Neural cell (in vitro differentiated cells): ENCODE measurements around the gene REG1B. TPM values are rescaled to one million over a fixed set of nuclear protein-coding genes. Genes with fewer than 3 reads are reported as not detected.

Experiments
- H2AFZ ChIP-seq: fragments of 200-600, 300-800 bp; sonication (generic), shearing (Covaris generic); 2 replicates; pipeline ENCODE4 v1.6.0; 2014; ENCODE audit warnings: low read depth, mild to moderate bottlenecking, antibody characterized with exemption, low read length, moderate library complexity
- H3F3A ChIP-seq: fragments of 200-600 bp; shearing (Covaris generic); 2 replicates; pipeline ENCODE4 v1.6.1; 2016; ENCODE audit warnings: mild to moderate bottlenecking, moderate library complexity, mixed read lengths, antibody characterized with exemption, low read length; ENCODE audit not compliant: insufficient read depth, poor library complexity, severe bottlenecking
- H3K27ac ChIP-seq: fragments of 200-600, 300-800 bp; sonication (generic), shearing (Covaris generic); 2 replicates; pipeline ENCODE4 v1.5.1; 2014; ENCODE audit warnings: mild to moderate bottlenecking, low read length, moderate library complexity
- H3K27me3 ChIP-seq: fragments of 300-800, 200-600 bp; sonication (generic), shearing (Covaris generic); 2 replicates; pipeline ENCODE4 v1.6.0; 2014; ENCODE audit warnings: mild to moderate bottlenecking, low read depth, low read length, moderate library complexity; ENCODE audit not compliant: insufficient read depth
- H3K36me3 ChIP-seq: fragments of 300-800, 200-600 bp; sonication (generic), shearing (Covaris generic); 2 replicates; pipeline ENCODE4 v1.5.1; 2014; ENCODE audit warnings: mild to moderate bottlenecking, antibody characterized with exemption, low read length, moderate library complexity; ENCODE audit not compliant: insufficient read depth
- H3K4me2 ChIP-seq: fragments of 300-800, 200-600 bp; sonication (generic), shearing (Covaris generic); 2 replicates; pipeline ENCODE4 v1.6.0; 2014; ENCODE audit warnings: mild to moderate bottlenecking, low read length
- H3K4me3 ChIP-seq: fragments of 300-800, 200-600 bp; sonication (generic), shearing (Covaris generic); 2 replicates; pipeline ENCODE4 v1.5.1; 2014; ENCODE audit warnings: mild to moderate bottlenecking, low read length, moderate library complexity
- H3K79me2 ChIP-seq: fragments of 200-600 bp; shearing (Covaris generic); replicated peaks from 2 replicates; pipeline ENCODE4 v1.6.0; 2014; ENCODE audit warnings: mild to moderate bottlenecking, low read length, moderate library complexity; ENCODE audit not compliant: insufficient read depth
- H3K9ac ChIP-seq: fragments of 300-800, 200-600 bp; sonication (generic), shearing (Covaris generic); 2 replicates; pipeline ENCODE4 v1.6.1; 2016; ENCODE audit warnings: mild to moderate bottlenecking, low read length, mixed read lengths
- H3K9me2 ChIP-seq: fragments of 200-600 bp; shearing (Covaris generic); 2 replicates; pipeline ENCODE4 v1.6.1; 2016; ENCODE audit warnings: mild to moderate bottlenecking, low read length, mixed read lengths; ENCODE audit not compliant: insufficient read depth
- H3K9me3 ChIP-seq: fragments of 200-600, 300-800 bp; sonication (generic), shearing (Covaris generic); 2 replicates; pipeline ENCODE4 v1.6.1; 2016; ENCODE audit warnings: mild to moderate bottlenecking, mixed run types, low read length, moderate library complexity, mixed read lengths
- H4K20me1 ChIP-seq: fragments of 200-600 bp; shearing (Covaris generic); 2 replicates; pipeline ENCODE4 v1.6.1; 2016; ENCODE audit warnings: mild to moderate bottlenecking, mixed run types; ENCODE audit not compliant: insufficient read depth
- CTCF ChIP-seq: fragments of 450-650 bp; IDR thresholded peaks from 2 replicates; pipeline ENCODE4 v1.5.1; 2014; ENCODE audit warnings: antibody characterized with exemption, mild to moderate bottlenecking, moderate library complexity; ENCODE audit not compliant: poor library complexity, severe bottlenecking
- EP300 ChIP-seq: fragments of 450-650 bp; conservative IDR thresholded peaks from 2 replicates; pipeline ENCODE4 v1.6.1; 2014; ENCODE audit warnings: antibody characterized with exemption, mild to moderate bottlenecking, moderate library complexity; ENCODE audit not compliant: poor library complexity, severe bottlenecking
- EZH2 ChIP-seq: fragments of 200-600, 300-800 bp; shearing (Covaris generic), sonication (generic); IDR thresholded peaks from 2 replicates; pipeline ENCODE4 v1.6.1; 2014; ENCODE audit warnings: antibody characterized with exemption, low read length, borderline replicate concordance, mild to moderate bottlenecking; ENCODE audit not compliant: insufficient read depth, poor library complexity, severe bottlenecking
- MXI1 ChIP-seq: fragments of 450-650 bp; conservative IDR thresholded peaks from 2 replicates; pipeline ENCODE4 v1.6.1; 2014; ENCODE audit warnings: antibody characterized with exemption, mild to moderate bottlenecking; ENCODE audit not compliant: poor library complexity, severe bottlenecking
- POLR2AphosphoS5 ChIP-seq: IDR thresholded peaks from 2 replicates; pipeline ENCODE4 v1.6.1; 2012
- RAD21 ChIP-seq: fragments of 450-650 bp; conservative IDR thresholded peaks from 2 replicates; pipeline ENCODE4 v1.6.1; 2014; ENCODE audit warnings: antibody characterized with exemption, mild to moderate bottlenecking, moderate library complexity
- REST ChIP-seq: IDR thresholded peaks from 2 replicates; pipeline ENCODE4 v1.6.1; 2012; ENCODE audit warnings: borderline replicate concordance
- SMC3 ChIP-seq: fragments of 450-650 bp; conservative IDR thresholded peaks from 2 replicates; pipeline ENCODE4 v1.6.1; 2014; ENCODE audit warnings: antibody characterized with exemption, mild to moderate bottlenecking, moderate library complexity; ENCODE audit not compliant: poor library complexity
- TAF1 ChIP-seq: IDR thresholded peaks from 2 replicates; pipeline ENCODE4 v1.6.1; 2012; ENCODE audit warnings: low read depth
- polyA plus RNA-seq: library from polyadenylated mRNA; depleted of rRNA; stranded (reverse); fragments of >200 nt; gene quantifications from 2 replicates; pipeline ENCODE4 v1.2.3, GENCODE V29; 2014

Gene REG1B
- polyA plus RNA-seq, 1 donor from 2014 or later, result not detected

DNA sequence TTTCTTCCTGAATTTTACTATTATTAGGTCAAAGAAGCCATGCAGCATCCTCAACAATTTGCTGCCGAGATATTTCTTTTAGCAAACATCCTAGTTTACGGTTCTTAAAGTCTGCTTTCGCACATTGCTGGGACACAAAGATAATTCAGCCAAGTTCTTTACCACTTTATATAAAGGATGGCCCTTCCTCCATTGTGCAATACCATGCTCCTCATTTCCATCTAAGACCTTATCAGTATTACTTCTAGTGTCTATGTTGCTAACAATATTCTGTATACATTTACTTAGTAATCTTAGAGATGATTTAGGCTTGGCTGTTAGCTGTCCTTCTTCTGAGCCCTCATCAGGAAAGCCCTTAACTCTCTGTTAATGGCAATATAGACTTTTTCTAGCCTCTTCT lies 24.5 kb upstream of the REG1B start:
- no peak overlapping the region for H3K4me3 ChIP-seq
- no peaks in the 10 kb centered on the region for H3F3A ChIP-seq
- no peaks in the 10 kb centered on the region for H3K79me2 ChIP-seq
- no peaks in the 10 kb centered on the region for H3K36me3 ChIP-seq
- H3K9ac ChIP-seq, result no peak overlapping the region
- no peaks in the 10 kb centered on the region for H4K20me1 ChIP-seq
- no peak overlapping the region for H2AFZ ChIP-seq
- no peak for TF ChIP-seq TAF1
- TF ChIP-seq EZH2, result no peak
- no peak for TF ChIP-seq REST
- TF ChIP-seq CTCF, result no peak
- TF ChIP-seq RAD21, result no peak
- no peak for TF ChIP-seq POLR2AphosphoS5
- no peak for TF ChIP-seq EP300
- no peak for TF ChIP-seq SMC3
- TF ChIP-seq MXI1, result no peak
- H3K9me3 ChIP-seq, result no peaks in the 10 kb centered on the region
- no peaks in the 10 kb centered on the region for H3K27me3 ChIP-seq
- no peak overlapping the region for H3K4me2 ChIP-seq
- H3K9me2 ChIP-seq, result no peaks in the 10 kb centered on the region
- no peak overlapping the region for H3K27ac ChIP-seq

GRCh38 chr2:79105259-79105658 lies 17.5 kb upstream of the REG1B start:
- Histone ChIP-seq H3K9me3 (no peaks in the 10 kb centered on the region), H3K79me2 (no peaks in the 10 kb centered on the region), H4K20me1 (no peaks in the 10 kb centered on the region), H3K27me3 (no peaks in the 10 kb centered on the region), H3K4me3 (no peak overlapping the region), H2AFZ (no peak overlapping the region), H3K4me2 (no peak overlapping the region), H3K27ac (no peak overlapping the region), H3K9me2 (no peaks in the 10 kb centered on the region), H3K36me3 (no peaks in the 10 kb centered on the region), H3F3A (no peaks in the 10 kb centered on the region), H3K9ac (no peak overlapping the region)
- TF ChIP-seq POLR2AphosphoS5 (no peak), MXI1 (no peak)

GRCh38 chr2:79103214-79103613 lies 15.4 kb upstream of the REG1B start:
- Histone ChIP-seq H3K36me3 (no peaks in the 10 kb centered on the region), H4K20me1 (no peaks in the 10 kb centered on the region), H3K9me3 (no peaks in the 10 kb centered on the region), H3K9me2 (no peaks in the 10 kb centered on the region), H3K27ac (no peak overlapping the region), H3K4me3 (no peak overlapping the region), H3F3A (no peaks in the 10 kb centered on the region), H3K27me3 (no peaks in the 10 kb centered on the region), H3K79me2 (no peaks in the 10 kb centered on the region), H2AFZ (no peak overlapping the region), H3K9ac (no peak overlapping the region), H3K4me2 (no peak overlapping the region)
- TF ChIP-seq EP300, result no peak
- no peak for TF ChIP-seq CTCF
- TF ChIP-seq RAD21, result no peak
- no peak for TF ChIP-seq TAF1
- TF ChIP-seq POLR2AphosphoS5, result no peak
- no peak for TF ChIP-seq EZH2
- no peak for TF ChIP-seq SMC3
- TF ChIP-seq MXI1, result no peak
- no peak for TF ChIP-seq REST
